ENCODE results near the gene FAM131B.

GRCh38 chr7:143390773-143391317 lies 28.3 kb upstream of the FAM131B start:
- no peak for TF ChIP-seq CTCF (IDR thresholded peaks at IDR 0.05; ENCODE audit: low read length)
- no peak for TF ChIP-seq EZH2phosphoT487 (IDR thresholded peaks at IDR 0.05; ENCODE audit: low read length)
- TF ChIP-seq EZH2 (optimal IDR thresholded peaks at IDR 0.05; ENCODE audit: low read depth, low read length): no peak

All from MM.1S (cell line).